NAMALWA (cell line): ENCODE measurements around the gene EGLN3.

Source experiments
- DNase-seq: peaks from one replicate; pipeline ENCODE4 v3.0.0-alpha.2; 2015; ENCODE audit warnings: low spot score

EGLN3 gene

DNA sequence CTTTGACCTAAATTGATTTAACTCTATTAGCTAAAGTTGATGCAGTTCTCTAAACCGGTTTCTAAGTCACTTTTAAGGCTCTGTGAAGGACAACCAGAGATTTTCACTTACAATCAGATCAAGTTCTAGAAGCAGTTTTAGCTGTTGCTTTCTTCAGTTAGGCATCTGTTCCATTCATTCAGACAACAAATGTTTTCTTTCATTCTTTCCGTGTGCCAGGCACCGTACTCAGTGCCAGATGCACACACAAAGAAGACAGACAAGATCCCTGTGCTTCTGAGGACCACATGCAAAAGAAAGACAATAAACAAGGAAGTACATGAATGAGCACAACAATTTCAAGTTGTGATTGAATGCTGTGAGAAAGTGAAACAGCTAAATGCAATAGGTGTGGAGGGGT is 11.1 kb upstream of the EGLN3 start:
- no peak for DNase-seq

DNA sequence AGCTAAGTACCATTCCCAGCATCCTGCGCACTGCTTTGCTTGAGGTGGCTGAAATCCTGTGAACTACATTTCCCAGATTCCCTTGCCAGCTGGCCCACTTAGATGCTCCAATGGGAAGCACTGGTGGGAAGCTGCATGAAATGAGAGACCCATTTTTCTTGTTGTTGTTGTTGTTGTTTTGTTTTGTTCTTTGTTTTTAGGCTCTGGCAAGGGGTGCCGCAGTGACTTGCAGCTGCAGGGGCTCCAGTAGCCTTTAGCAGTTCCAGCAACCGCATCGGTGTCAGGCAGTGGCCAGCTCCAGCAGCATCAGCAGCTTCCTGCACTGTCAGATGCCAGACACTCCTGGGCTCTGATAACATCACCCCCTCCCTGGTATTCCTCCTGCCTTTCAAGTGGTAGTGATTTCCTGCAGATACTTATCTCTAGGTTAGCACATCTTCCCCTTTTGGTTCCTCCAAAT is 8.8 kb upstream of the EGLN3 start:
- DNase-seq, result no peak

DNA sequence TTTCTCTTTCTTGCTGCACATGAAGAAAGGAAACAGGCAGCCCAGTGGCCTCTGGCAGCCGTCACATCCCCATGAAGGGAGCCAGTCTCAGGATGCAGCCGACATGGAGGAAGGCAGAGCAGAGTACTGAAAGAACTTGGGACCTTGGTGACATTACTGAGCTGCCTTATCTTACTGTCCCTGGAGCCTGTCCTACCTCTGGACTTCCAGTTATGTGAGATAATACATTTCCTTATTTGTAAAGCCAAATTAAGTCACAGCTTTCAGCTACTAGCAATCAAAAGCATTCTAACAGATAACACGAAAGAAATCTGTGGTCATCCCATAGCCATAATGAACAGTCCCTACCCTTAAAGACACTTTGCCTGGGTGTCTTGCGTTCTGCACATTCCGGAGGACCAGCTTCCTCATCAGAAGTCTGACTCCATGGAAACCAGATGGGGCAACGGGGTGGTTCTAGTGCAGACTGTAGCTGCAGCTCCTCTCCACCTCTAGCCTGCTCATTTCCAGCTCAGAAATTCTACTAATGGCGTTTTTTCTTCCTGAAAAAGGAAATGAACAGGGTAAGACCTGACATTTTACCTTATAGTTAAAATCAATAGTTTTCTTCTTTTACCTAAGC is 7.8 kb upstream of the EGLN3 start:
- DNase-seq, result no peak

DNA sequence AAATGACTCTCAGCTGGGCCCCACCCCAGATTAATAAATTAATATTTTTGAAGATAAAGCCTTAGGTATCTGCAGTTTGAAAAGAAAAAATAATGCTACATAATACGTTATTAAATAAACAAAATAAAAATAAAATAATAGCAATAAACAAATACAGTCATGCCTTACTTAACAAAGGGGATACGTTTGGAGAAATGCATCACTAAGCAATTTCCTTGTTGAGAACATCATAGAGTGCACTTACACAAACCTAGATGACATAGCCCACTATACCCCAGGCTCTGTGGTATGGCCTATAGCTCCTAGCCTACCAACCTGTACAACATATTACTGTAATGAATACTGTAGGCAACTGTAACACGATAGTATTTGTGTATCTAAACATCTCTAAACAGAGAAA is 7.1 kb upstream of the EGLN3 start:
- DNase-seq, result no peak

DNA sequence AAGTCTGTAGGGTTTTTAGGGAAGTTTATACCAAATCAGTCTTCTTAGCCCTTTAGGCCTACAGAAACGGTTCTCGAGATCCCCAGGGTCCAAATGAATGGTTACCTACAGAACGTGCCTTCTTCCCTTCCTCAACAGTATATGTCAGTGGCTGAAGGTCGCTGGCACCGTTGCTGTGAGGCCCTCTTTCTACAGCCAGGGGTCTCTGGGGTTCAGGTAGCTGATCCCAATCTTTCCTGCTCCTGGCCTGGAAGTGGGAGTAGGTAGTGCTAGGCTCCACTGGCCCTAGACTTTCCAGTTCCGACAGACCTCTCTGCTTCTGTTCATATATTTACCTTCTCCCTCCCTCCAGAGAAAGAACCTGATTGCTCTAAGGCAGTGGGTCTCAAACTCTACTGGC is 6.4 kb upstream of the EGLN3 start:
- no peak for DNase-seq

DNA sequence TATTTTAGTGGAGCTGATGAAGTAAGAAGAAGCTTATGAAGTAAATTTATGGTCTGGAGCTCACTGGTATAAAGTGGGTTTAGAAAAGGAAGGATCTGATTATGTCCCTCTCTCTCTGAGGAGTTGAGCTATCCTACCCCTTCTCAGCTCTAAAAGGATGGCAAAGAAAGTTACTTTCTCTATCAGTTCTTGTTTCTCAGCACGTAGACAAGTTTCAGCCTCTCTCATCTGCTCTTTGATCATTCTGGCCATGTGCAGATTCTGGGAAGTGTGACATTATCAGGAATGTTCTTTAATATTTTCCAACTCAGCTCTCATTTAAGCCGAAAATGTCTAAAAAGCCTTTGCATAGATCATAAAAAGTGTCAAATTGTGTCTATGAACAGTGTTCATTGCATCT is 5.8 kb upstream of the EGLN3 start:
- DNase-seq, result no peak

DNA sequence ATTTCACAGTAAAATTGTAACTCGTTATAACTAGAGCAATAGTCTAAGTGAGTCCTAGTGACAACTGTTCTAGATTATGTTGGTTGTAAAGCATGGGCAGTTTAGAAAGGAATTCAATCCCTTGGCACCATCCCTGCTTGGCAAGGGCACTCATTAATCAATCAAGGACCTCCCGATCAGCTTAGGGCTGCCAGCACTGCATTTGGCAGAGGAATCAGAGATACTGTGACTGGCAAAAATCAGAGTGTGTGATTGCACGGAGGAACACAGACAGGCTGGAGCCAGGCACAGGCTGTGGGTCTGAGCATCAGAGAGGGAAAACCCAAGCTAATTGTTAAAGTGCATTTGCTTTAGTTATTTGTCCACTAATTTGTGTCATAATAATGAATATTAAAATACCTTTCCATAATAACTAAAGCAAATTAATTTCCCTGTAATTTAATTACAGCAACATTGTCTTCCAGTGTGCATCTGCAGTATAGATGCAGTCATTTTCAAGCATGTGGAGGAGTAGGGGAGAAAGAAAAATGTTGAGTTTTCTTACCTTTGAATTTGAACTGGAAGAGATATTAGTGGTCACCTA is 3.2 kb upstream of the EGLN3 start:
- no peak for DNase-seq

DNA sequence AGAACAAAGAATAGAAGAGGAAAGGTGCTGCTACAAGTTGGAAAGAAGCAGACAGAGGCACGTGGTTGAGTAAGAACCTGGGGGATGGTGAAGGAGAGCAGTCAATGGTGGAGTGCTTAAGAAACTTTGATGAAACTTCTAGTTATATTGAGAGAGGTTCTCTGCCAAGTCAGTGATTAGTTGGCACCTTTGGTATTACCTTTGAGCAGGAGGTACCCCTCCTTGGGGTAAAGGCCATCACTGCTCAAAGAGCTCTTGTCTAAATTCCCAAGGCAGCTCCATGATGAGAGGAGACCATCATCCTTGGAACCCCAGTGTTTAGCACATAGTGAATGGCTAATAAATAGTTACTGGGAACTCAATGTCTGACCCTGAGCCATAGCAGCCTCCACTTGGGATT is 1.7 kb upstream of the EGLN3 start:
- no peak for DNase-seq

DNA sequence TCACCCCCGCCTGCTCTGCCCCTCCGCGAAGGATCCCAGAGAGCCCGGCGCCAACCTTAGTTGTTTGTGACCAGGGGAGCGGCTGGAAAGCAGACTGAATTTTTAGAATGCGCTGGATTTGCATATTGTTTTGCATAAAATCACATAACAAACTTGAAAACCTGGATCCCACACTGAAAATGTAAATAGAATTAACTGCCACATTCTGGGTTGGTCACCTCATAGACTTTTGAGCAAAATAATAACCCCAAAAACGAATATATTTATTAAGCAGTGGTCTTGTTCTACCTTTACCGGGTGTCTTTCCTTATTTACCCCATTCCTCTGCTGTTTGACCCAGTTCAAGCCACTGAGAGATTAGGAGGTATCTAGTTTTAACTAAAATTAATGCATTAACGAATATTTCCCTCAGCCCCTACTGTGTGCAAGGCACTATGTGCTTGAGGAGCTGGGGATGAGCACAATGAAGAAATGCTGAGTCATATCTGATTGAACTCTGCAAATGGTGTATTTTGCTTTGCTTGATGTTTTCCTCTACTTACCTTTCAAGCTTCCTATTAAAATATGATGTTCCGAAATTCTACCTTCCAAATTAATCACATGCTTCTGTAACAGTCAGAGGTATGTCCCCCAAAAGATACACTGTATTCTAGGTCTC is 438 bp upstream of the EGLN3 start:
- no peak for DNase-seq

DNA sequence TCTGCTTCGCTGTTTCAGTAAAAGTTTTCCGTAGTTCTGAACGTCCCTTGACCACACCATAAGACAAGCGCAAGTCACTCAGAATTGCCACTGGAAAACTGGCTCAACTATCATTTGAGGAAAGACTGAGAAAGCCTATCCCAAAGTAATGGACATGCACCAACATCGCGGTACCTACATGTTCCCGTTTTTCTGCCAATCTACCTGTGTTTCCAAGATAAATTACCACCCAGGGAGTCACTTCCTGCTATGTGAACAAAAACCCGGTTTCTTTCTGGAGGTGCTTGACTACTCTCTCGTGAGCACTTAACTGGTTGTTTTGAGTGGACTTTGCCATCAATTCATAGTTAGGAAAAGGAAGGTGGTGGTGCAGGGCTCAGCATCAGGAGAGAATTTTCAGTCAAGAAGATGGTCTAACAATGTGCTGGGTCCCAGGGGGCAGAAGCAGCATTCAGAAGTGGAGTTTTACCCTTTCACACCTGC is 1.4 kb downstream of the EGLN3 start:
- no peak for DNase-seq

DNA sequence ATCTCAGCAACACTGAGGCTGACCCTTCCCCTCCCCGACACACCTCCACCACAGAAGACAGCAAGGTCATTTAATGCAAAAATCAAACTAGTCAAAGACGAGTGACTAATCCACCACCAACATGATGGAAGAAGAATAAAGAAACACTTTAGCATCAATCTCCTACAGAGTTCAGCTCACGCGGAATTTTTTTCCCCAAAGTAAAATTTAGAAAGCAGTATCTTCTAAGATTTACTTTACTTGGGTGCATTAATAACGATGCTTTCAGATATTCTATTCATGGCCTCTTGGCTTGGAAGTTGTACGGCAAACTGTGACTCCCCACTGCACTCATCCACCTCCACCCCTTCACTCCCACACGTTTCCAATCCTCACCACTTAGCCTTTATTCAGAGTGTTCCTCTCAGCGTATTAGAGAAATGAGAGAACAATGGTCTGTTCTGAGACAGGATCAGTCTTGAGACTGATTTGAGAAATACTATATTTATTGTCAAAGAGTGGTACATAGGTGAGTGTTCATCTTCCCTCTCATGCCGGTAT is 1.9 kb downstream of the EGLN3 start:
- DNase-seq, result no peak

DNA sequence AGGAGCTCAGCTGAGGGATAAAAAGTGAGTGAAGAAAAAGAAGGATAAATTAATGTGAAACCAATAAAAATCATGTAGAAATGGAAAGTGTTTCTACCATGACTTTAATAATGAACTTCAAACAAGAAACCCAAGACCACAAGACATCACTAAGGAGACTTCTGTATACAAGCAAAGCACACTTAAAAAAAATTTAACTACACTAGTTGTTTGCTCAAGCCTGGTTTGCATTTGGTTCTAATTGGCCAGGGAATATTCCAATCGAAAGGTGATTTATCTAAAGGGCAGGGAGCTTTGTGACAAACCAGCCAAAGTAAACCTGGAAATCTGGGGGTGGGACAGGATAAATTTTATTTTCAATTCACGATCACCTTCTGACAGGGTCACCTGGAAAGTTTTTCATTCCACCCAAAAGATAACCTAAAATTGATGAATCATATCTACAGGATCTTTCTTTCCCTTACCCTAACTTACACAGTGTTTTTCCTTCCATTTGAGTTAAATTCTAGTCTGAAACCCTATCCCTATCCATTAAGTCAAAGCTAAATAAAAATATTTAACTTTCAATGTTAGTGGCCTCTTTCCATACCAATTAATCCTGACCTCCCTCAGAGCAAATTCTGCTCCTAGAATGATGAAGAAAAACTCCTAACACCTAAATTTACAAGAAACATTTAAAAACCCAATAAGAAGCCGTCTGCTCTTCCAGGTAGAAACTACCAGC is 2.6 kb downstream of the EGLN3 start:
- no peak for DNase-seq

DNA sequence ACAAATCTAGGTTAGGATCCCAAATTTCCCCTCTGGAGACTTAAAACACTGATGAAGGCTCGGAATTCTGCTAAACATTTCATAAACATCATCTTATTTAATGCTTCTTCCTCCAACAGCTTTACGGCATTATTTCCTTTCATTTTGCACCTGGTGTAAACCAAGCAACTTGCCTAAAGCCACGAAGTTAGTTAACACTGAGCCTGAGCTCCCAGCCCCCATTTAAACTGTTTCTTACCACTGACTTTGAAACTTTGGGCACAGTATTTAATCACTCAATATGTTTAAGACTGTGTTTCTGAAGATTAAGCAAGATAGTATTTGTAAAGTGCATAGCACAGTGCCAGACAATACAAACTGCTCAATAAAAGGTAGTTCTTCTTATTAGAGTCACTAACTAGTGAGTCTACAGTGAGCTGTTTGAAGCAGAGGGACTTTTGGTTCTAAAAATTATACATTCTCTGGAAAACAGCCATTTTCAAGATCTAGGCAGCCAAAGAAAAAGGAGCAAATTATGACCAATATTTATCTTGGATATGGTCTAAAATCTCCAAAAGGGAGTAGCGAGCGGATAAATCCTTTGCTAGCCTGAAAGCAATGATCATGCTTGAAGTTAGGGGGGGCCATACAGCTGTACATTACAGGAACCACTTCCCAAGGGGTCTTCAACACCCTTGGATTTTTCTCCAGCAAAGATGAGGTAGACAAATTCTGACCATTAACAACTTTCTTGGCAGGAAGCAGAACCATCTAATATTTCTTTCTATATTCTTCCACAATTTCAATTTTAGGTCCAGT is 4.0 kb downstream of the EGLN3 start:
- no peak for DNase-seq

DNA sequence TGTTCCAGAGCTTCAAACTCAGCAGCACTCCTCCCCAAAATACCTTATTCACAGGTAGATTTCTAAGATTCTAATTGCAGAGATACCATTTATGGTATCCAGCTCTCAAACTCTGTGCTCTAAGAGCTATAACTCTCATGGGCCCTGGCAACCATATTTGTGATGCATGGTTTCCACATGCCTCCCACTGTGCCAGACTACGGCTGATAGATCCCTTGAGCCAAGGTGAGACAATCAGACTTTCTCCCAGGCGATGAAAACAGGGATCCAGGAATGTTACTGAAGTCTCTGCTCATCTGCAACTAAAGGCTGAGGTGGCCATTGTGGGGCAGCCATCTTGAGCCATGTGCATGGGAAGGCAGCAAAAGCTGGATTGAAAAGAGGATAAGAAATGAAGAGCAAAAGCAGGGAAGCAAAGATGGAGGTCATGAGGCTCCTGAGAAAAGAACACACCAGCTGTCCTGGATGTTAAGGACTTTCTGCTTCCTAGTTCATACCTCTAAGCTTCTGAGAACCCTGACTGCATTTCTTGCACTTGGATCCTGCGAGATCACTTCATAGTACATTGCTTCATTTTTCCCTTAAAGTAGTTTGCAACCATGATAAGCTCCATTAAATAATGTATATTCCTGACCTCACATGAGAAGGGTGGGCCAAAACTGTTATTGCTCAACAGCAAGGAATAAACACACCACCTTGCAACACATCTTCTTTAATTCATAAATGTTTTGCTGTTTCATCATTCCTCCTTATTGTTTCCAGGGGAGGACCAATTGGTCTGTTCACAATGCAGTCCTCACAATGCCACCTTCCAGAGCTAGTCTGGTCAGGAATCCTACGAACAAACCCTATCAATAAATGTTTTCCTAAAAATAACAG is 5.4 kb downstream of the EGLN3 start:
- no peak for DNase-seq

DNA sequence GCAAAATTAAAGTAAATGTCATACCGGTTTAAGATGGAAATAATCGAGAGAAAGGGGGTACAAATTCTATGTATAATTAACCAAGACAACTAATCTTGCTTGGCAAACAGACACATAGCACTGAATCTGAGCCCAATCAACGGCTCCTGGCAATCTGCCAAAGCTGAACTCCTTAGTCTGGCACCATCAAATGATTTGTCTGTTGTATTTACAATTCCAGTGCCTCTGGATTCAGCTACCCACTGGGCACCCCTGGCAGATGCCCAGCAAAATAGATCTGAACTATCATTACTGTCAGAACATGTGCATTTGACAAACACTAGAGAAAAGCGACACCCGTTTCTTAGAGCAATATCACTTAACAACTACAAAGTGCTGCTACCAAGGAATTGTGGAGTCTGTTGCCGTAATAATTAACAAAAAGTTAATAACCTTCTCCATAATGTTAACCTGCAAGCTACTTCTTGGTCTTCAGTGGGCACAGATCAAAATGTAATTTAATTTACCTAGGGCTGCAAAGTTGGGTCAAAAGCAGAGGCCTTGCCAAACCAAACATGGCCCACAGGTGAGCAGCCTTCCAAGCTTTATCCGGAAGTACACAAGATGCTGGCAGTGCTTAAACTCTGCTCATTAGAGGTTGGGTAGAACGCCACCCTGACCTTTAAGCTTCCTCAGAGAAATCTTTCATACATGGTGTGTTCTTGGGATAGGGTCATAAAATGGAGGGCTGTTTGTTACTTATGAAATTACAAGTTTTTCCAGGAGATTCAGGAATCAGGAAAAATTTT is 7.6 kb downstream of the EGLN3 start:
- DNase-seq, result no peak

DNA sequence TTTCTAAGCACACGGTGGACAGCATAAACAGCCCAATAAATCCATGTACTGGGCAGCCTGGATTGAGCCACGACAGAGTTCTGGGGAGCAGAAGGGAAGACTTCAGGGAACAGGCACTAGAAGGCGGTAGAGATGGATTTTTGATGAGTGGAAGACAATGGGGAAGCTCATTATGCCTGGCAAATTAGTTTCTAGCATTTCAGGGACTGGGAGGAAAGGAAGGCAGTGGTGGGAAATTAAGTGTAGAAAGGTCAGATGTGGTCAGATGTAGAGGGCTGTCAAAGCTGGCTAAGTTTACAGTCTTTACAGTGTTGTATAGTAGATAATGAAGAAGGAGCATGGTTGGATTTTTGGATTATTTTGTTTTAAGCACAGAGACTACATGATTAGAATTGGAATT is 9.2 kb downstream of the EGLN3 start:
- no peak for DNase-seq

DNA sequence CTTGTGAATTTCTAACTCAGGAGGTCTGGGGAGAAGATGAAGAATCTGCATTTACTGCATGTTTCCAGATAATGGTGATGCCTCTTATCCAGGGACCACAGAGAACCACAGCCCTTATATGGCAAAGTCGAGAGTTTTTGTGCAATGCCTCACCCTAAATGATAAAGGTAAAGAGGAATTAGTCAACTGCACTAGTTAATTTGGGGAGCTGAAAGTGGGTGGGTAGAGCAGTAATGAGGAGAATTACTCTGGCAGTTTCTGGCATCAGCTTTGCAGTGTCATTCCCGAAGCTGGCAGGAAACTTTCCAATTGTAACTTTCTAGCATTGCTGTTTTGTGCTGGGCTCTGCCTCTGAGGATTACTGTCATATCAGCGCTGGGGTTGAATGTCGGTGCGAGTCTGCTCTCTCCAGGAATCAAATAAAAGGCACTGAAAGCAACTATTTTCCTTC is 10.3 kb downstream of the EGLN3 start:
- DNase-seq, result no peak

DNA sequence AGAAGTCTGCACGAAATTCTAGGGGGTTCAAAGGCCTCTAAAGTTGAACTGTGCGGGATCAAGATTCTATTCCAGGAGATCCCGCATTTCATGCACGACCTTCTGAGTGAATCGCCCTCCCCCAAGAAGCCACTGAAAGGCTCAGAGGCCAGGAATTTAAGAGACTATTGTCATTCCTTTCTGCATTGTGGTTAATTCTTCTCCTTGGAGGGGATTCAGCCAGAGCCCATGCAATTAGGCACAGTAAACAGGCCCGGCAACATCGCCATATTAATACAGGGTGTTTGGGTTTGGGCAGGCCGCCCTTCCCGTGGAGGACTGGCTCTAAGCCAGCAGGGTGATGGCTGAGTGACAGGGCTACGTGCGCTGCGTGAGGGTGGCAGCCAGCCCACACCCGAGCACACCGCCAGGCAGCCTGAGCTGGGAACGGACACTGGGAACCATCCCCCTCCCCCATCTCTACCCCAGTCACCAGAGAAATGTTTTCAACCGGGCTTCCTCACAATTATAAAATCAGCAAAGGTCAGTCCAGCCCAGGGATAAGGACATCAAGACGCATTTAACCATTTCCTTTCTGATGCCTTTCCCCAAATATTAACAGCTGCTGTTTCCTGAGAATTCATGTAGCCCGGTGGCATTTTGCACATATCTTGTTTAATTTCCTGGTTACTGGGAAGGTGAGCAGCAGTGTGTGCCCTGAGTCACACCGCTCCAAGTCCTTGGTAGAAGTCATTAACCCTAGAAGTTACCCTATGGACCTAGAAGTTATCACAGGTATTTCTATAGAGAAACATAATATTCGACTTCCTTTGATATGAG is 12.5 kb downstream of the EGLN3 start:
- no peak for DNase-seq

DNA sequence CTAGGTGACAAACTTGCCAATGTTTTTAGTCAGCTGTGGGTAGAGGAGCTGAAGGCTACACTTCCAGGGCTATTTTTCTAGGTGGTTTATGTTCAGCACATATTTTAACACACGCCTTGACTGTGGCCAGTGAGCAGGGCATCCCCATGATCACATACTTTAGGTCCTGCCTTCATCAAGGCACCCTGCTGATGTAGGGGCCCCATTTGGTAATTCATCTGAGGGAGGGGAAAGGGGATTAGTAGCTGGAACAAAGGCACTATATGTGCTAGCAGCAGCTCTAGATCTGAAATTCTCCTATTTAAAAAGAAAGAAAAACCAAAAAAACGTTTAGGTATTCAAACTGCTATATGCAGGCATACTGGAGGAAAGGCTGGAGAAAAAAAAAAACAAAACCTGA is 14.5 kb downstream of the EGLN3 start:
- DNase-seq, result no peak
